GM18502 (cell line): ENCODE data around the gene MYBPC1.
"Not testable (repeated sequence)": the region's sequence is repeated elsewhere in the genome, so short reads cannot be mapped to it uniquely, and the experiment has no call there.

ENCODE experiments used
- ATAC-seq: cut with Tn5 transposase; IDR thresholded peaks from one replicate; pipeline ENCODE4 v1.9.1; 2021; ENCODE audit warnings: mild to moderate bottlenecking; ENCODE audit not compliant: unreplicated experiment, poor library complexity

MYBPC1 gene

GRCh38 chr12:101719566-101719965, 124.8 kb downstream of the MYBPC1 start:
- ATAC-seq, result no peak

GRCh38 chr12:101720118-101720517, 125.3 kb downstream of the MYBPC1 start:
- ATAC-seq, result no peak

GRCh38 chr12:101722392-101722791, 127.6 kb downstream of the MYBPC1 start:
- ATAC-seq, result no peak

- ATAC-seq, result no peak
Observed at GRCh38 chr12:101727098-101727497, 132.3 kb downstream of the MYBPC1 start.

GRCh38 chr12:101729842-101730241, 135.1 kb downstream of the MYBPC1 start:
- ATAC-seq, result no peak

GRCh38 chr12:101732318-101732717, 137.5 kb downstream of the MYBPC1 start:
- ATAC-seq, result no peak

- ATAC-seq, result no peak
Observed at GRCh38 chr12:101733166-101733565, 138.4 kb downstream of the MYBPC1 start.

GRCh38 chr12:101734482-101734881, 139.7 kb downstream of the MYBPC1 start:
- not testable (repeated sequence) for ATAC-seq
